Ectodermal cell (in vitro differentiated cells): ENCODE data around the gene GLT8D1.
A peak's percentile ranks its signal among the peaks of the same experiment; 100 is the strongest.
"Not testable (repeated sequence)": the region's sequence is repeated elsewhere in the genome, so short reads cannot be mapped to it uniquely, and the experiment has no call there.

Source experiments
- H3K27ac ChIP-seq: 2 replicates; pipeline ENCODE4 v1.7.0; 2013; ENCODE audit warnings: mild to moderate bottlenecking, low read depth, low read length; ENCODE audit not compliant: insufficient read depth, poor library complexity, severe bottlenecking
- H3K27me3 ChIP-seq: 2 replicates; pipeline ENCODE4 v1.7.0; 2013; ENCODE audit warnings: mild to moderate bottlenecking, low read length; ENCODE audit not compliant: insufficient read depth, control insufficient read depth, poor library complexity, severe bottlenecking
- H3K36me3 ChIP-seq: one replicate; pipeline ENCODE4 v1.7.0; 2013; ENCODE audit warnings: low read length; ENCODE audit not compliant: control insufficient read depth, insufficient read depth
- H3K4me1 ChIP-seq: one replicate; pipeline ENCODE4 v1.7.0; 2013; ENCODE audit warnings: low read length; ENCODE audit not compliant: control insufficient read depth, insufficient read depth
- H3K4me3 ChIP-seq: 2 replicates; pipeline ENCODE4 v1.7.0; 2013; ENCODE audit warnings: low read depth, low read length, control low read depth; ENCODE audit not compliant: insufficient read depth
- H3K9me3 ChIP-seq: 2 replicates; pipeline ENCODE4 v1.7.0; 2013; ENCODE audit warnings: mild to moderate bottlenecking, low read length, moderate library complexity; ENCODE audit not compliant: control insufficient read depth
- WGBS, 2 experiments: methylation state at CpG; one replicate each; pipeline ENCODE4 v1.1.7; 2013; ENCODE audit warnings: missing lambda C conversion rate in 2 of 2; 5-methylcytosine and 5-hydroxymethylcytosine counted together

Gene GLT8D1

DNA sequence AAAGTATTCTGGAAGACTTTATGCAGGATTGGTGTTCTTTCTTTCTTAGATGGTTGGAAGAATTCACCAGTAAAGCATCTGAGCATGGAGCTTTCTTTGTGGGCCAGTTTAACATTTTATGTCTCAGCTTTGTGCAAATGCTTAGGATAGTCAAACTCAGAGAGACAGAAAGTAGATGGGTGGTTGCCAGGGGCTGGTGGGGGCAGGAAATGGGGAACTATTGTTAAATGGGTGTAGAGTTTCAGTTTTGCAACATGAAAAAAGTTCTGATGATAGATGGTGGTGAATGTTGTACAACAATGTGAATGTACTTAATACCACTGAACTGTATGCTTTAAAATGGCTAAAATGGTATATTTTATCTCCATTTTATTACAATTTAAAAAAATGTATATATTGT is 25.1 kb upstream of the GLT8D1 start:
- Histone ChIP-seq H3K9me3 (no peaks in the 10 kb centered on the region), H3K27ac (no peak overlapping the region), H3K4me3 (no peak overlapping the region)

GRCh38 chr3:52728753-52729152 is 23.2 kb upstream of the GLT8D1 start:
- 78 to 82% methylated on average over 3 of the region's 3 CpGs for WGBS, 2 experiments
- H3K27ac ChIP-seq, H3K9me3 ChIP-seq, H3K27me3 ChIP-seq, H3K4me1 ChIP-seq, H3K4me3 ChIP-seq: not testable (repeated sequence)
- H3K36me3 ChIP-seq: peaks cover 22% of the 10 kb centered on the region

More for the DNA sequence above, 25.1 kb upstream of the GLT8D1 start:
- H3K36me3 ChIP-seq: peaks cover 30% of the 10 kb centered on the region
- no peaks in the 10 kb centered on the region for H3K4me1 ChIP-seq
- H3K27me3 ChIP-seq: no peaks in the 10 kb centered on the region

DNA sequence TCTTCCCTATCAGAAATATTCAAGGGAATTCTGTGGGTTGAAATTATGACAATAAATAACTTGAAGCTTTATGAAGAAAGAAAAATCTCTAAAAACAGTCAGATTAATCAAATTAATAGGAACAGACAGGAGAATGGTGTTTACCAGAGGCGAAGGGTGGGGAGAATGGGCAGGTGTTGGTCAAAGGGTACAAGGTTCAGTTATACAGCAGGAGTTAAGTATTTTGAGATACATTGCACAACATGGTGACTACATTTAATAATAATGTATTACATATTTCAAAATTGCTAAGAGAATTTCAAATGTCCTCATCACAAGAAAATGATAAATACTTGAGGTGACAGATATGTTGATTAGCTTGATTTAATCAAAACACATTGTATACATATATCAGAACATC is 18.9 kb upstream of the GLT8D1 start:
- Histone ChIP-seq H3K4me1 (no peaks in the 10 kb centered on the region), H3K27ac (no peak overlapping the region), H3K9me3 (no peaks in the 10 kb centered on the region), H3K27me3 (no peaks in the 10 kb centered on the region), H3K4me3 (no peak overlapping the region), H3K36me3 (peaks cover 7% of the 10 kb centered on the region)
- 100% methylated on average over 1 of the region's 1 CpG for WGBS, 2 experiments

DNA sequence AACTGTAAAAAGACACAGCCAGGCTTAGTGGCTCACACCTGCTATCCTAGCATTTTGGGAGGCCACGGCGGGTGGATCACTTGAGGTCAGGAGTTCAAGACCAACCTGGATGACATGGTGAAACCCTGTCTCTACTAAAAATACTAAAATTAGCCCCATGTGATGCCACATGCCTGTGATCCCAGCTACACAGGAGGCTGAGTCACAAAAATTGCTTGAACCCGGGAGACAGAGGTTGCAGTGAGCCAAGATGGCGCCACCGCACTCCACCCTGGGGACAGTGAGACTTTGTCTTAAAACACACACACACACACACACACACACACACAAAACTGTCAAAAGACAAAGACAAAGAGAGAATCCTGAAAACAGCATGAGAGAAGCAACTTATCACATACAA is 18.3 kb upstream of the GLT8D1 start:
- WGBS, 2 experiments: 91 to 93% methylated on average over 5 of the region's 5 CpGs
- no peaks in the 10 kb centered on the region for H3K27me3 ChIP-seq

GRCh38 chr3:52722491-52722890 is 16.9 kb upstream of the GLT8D1 start:
- H3K4me1 ChIP-seq: no peaks in the 10 kb centered on the region
- H3K9me3 ChIP-seq: no peaks in the 10 kb centered on the region
- H3K27ac ChIP-seq: no peak overlapping the region
- no peak overlapping the region for H3K4me3 ChIP-seq
- H3K27me3 ChIP-seq: no peaks in the 10 kb centered on the region
- H3K36me3 ChIP-seq: no peaks in the 10 kb centered on the region
- WGBS, 2 experiments: 93 to 94% methylated on average over 7 of the region's 7 CpGs

More for the DNA sequence above, 18.3 kb upstream of the GLT8D1 start:
- Histone ChIP-seq H3K4me1 (no peaks in the 10 kb centered on the region), H3K36me3 (peaks cover 7% of the 10 kb centered on the region), H3K27ac (no peak overlapping the region), H3K9me3 (no peaks in the 10 kb centered on the region), H3K4me3 (no peak overlapping the region)

GRCh38 chr3:52721730-52722008 is 16.1 kb upstream of the GLT8D1 start:
- Histone ChIP-seq H3K36me3 (no peaks in the 10 kb centered on the region), H3K27me3 (no peaks in the 10 kb centered on the region), H3K9me3 (no peaks in the 10 kb centered on the region), H3K4me1 (no peaks in the 10 kb centered on the region), H3K27ac (no peak overlapping the region), H3K4me3 (no peak overlapping the region)
- WGBS, 2 experiments: 96 to 97% methylated on average over 1 of the region's 1 CpG

DNA sequence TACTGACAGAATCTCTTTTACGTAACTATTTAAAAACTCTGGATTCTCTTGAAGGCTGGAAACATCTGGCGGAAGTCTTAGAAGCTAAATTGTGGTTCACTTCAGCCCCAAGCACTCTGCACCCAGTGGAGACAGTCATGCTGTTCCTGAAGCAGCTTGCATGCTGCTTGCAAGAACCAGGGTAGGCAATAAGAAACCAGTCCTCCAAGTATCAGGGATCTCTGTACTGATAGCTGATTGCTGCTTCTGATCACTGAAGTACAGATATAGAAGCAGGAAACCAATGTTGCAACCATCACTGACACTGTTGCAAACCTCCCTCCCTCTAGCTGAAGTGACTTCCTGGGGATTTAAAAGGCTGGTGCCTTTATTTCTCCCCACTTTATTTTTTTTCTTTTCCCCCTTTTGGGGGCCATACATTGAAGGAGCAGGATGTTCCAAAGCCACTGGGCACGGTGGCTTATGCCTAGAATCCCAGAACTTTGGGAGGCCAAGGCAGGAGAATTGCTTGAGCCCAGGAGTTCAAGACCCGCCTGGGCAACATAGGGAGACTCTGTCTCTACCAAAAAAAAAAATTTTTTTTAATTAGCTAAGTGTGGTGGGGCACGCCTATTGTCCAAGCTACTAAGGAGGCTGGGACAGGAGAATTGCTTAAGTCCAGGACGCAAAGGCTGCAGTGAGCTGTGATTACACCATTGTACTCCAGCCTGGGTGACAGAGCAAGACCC is 15.6 kb upstream of the GLT8D1 start:
- H3K27ac ChIP-seq: no peak overlapping the region
- no peaks in the 10 kb centered on the region for H3K27me3 ChIP-seq
- H3K4me1 ChIP-seq: no peaks in the 10 kb centered on the region
- no peak overlapping the region for H3K4me3 ChIP-seq
- H3K9me3 ChIP-seq: no peaks in the 10 kb centered on the region
- no peaks in the 10 kb centered on the region for H3K36me3 ChIP-seq
- 92% methylated on average over 6 of the region's 6 CpGs for WGBS, 2 experiments

DNA sequence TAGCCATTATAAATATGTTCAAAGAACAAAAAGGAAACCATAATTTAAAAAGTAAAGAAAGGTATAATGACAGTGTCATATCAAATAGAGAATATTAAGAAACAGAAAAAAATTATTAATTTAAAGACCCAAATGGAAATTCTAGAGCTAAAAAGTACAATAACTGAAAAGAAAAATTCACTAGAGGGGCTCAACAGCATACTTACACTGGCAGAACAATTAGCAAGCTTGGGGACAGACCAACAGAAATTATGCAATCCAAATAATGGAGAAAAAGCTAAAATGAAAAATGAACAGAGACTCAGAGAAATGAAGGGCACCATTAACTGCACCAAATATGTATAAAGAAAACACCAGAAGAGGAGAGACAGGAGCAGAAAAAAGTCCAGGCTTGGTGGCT is 14.0 kb upstream of the GLT8D1 start:
- Histone ChIP-seq H3K36me3 (no peaks in the 10 kb centered on the region), H3K9me3 (no peaks in the 10 kb centered on the region), H3K4me1 (peaks cover 7% of the 10 kb centered on the region), H3K27me3 (no peaks in the 10 kb centered on the region), H3K27ac (no peak overlapping the region), H3K4me3 (no peak overlapping the region)

GRCh38 chr3:52715714-52716305 is 10.2 kb upstream of the GLT8D1 start:
- WGBS, 2 experiments: 96 to 97% methylated on average over 11 of the region's 11 CpGs
- no peak overlapping the region for H3K4me3 ChIP-seq
- no peaks in the 10 kb centered on the region for H3K27me3 ChIP-seq
- peaks cover 8% of the 10 kb centered on the region for H3K36me3 ChIP-seq
- H3K27ac ChIP-seq: no peak overlapping the region
- no peaks in the 10 kb centered on the region for H3K9me3 ChIP-seq
- H3K4me1 ChIP-seq: peaks cover 10% of the 10 kb centered on the region

DNA sequence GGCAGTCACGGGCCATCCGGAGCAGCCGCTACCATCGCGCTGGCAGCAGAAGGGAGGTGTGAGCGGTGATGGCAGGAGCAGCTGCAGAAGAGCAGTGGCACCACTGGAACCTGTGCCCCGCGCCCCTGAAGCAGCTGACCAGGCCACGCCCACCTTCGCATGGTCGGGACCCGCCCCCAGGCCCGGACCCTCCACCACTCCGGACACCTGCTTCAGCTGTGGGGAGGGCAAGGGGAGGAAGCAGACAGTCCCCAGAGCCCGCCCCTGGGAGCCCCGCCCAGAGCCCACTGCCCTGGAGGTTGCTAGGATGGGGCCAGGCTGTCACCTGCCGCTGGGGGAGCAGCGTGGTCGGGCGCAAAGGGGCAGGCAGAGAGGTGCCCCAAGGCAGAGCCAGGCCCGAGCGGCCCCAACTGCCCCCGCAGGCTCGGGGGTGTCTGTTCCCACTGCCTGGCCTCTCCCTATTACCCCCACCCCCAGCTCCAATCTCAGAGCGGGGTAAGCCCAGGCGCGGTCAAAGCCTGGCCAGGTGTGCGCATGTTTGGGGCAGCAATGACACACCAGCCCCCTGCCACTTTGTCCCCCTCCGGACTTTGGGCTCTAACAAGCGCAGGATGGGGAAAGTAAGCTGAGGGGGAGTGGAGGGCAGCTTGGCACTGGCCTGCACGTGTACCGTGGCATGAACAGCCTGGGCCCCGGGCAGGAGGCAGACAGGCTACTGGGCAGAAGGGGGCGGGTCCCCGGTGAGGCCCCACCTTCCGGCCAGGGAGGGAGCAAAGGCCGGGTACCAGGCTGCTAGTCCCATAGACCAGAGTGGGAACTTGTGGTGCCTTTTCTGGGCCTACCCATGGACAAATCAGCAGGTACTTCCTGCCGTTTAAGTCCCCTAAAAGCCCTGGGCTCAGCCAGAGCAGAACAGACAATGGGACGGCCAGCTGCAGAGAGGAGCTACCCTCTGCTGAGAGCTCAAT is 9.0 kb upstream of the GLT8D1 start:
- Histone ChIP-seq H3K27me3 (no peaks in the 10 kb centered on the region), H3K4me1 (peaks cover 10% of the 10 kb centered on the region), H3K9me3 (no peaks in the 10 kb centered on the region), H3K27ac (peak overlapping the region; percentile 46), H3K4me3 (peak overlapping the region; percentile 14), H3K36me3 (peaks cover 8% of the 10 kb centered on the region)
- WGBS, 2 experiments: 28 to 34% methylated on average over 39 of the region's 39 CpGs
